HUDEP-2 (cell line): ENCODE measurements around the gene ARID2.

Experiments used
- DNase-seq, 76 experiments: peaks; one replicate each; lab custom pipeline; 2025; ENCODE audit not compliant: unreplicated experiment in 76 of 76; lab: John Stamatoyannopoulos, UW

The ARID2 gene

GRCh38 chr12:45915405-45915804 is 185.9 kb downstream of the ARID2 start:
- DNase-seq = no peak

- DNase-seq = no peak
These were observed 189.3 kb downstream of the ARID2 start for GRCh38 chr12:45918818-45919217.

- no peak for DNase-seq
These were observed 198.8 kb downstream of the ARID2 start for GRCh38 chr12:45928309-45928708.

GRCh38 chr12:45930369-45930768 is 200.9 kb downstream of the ARID2 start:
- DNase-seq = no peak

- no peak for DNase-seq
These were observed 204.0 kb downstream of the ARID2 start for GRCh38 chr12:45933504-45933903.

GRCh38 chr12:45934956-45935355 is 205.4 kb downstream of the ARID2 start:
- DNase-seq = no peak

- DNase-seq = no peak
These were observed 209.1 kb downstream of the ARID2 start for GRCh38 chr12:45938566-45938965.

GRCh38 chr12:45939759-45940158 is 210.3 kb downstream of the ARID2 start:
- DNase-seq = no peak

- DNase-seq = no peak
These were observed 215.3 kb downstream of the ARID2 start for GRCh38 chr12:45944771-45945170.

- no peak for DNase-seq
These were observed 216.9 kb downstream of the ARID2 start for GRCh38 chr12:45946435-45946834.

GRCh38 chr12:45948546-45948945 is 219.0 kb downstream of the ARID2 start:
- DNase-seq = no peak
